Smooth muscle cell (in vitro differentiated cells): ENCODE data around the gene SERBP1. TPM values are rescaled to one million over a fixed set of nuclear protein-coding genes. Genes with fewer than 3 reads are reported as not detected.

Experiments
- DNase-seq: peaks from one replicate; lab custom pipeline; 2025; ENCODE audit not compliant: unreplicated experiment; lab: John Stamatoyannopoulos, UW
- H2AFZ ChIP-seq: fragments of 200-600 bp; sonication (generic); 2 replicates; pipeline ENCODE4 v1.6.0; 2016; ENCODE audit warnings: antibody characterized with exemption, low read depth, mild to moderate bottlenecking
- H3F3A ChIP-seq: fragments of 200-600 bp; sonication (generic); 2 replicates; pipeline ENCODE4 v1.6.0; 2017; ENCODE audit warnings: antibody characterized with exemption, low read depth
- H3K27ac ChIP-seq: fragments of 200-600 bp; sonication (generic); 2 replicates; pipeline ENCODE4 v1.5.1; 2016; ENCODE audit warnings: low read depth, mild to moderate bottlenecking
- H3K27me3 ChIP-seq: fragments of 200-600 bp; sonication (generic); 2 replicates; pipeline ENCODE4 v1.6.1; 2016; ENCODE audit warnings: low read depth, mild to moderate bottlenecking
- H3K36me3 ChIP-seq: fragments of 200-600 bp; sonication (generic); 2 replicates; pipeline ENCODE4 v1.5.1; 2016; ENCODE audit warnings: low read depth
- H3K4me1 ChIP-seq: fragments of 200-600 bp; sonication (generic); 2 replicates; pipeline ENCODE4 v1.5.1; 2016; ENCODE audit warnings: low read depth
- H3K4me2 ChIP-seq: fragments of 200-600 bp; sonication (generic); 2 replicates; pipeline ENCODE4 v1.6.0; 2016; ENCODE audit warnings: mild to moderate bottlenecking
- H3K4me3 ChIP-seq: fragments of 200-600 bp; sonication (generic); 2 replicates; pipeline ENCODE4 v1.5.1; 2016; ENCODE audit warnings: mild to moderate bottlenecking
- H3K79me2 ChIP-seq: fragments of 200-600 bp; sonication (generic); 2 replicates; pipeline ENCODE4 v1.6.0; 2016; ENCODE audit warnings: low read depth, mild to moderate bottlenecking
- H3K9ac ChIP-seq: fragments of 200-600 bp; sonication (generic); 2 replicates; pipeline ENCODE4 v1.6.0; 2016; ENCODE audit warnings: low read depth
- H3K9me3 ChIP-seq: fragments of 200-600 bp; sonication (generic); replicated peaks from 2 replicates; pipeline ENCODE4 v1.5.1; 2016; ENCODE audit warnings: low read depth
- H4K20me1 ChIP-seq: fragments of 200-600 bp; sonication (generic); 2 replicates; pipeline ENCODE4 v1.6.0; 2016; ENCODE audit warnings: low read depth
- WGBS: methylation state at CpG from one replicate; pipeline ENCODE4 v1.1.7; 2016; ENCODE audit warnings: low lambda C conversion rate; 5-methylcytosine and 5-hydroxymethylcytosine counted together
- polyA plus RNA-seq: library from polyadenylated mRNA; unstranded; fragments of >200 nt; fragmentation: Nextera tagmentation; extraction: Ambion mirVana; gene quantifications from 2 replicates; pipeline ENCODE4 v1.2.1, GENCODE V29; 2016
- total RNA-seq: library from RNA; depleted of rRNA; stranded (reverse); fragments of >200 nt; gene quantifications from 2 replicates; pipeline ENCODE4 v1.2.3, GENCODE V29; 2014
- TF ChIP-seq, protein P1 (sequence below): fragments of 200-600 bp; sonication (generic); IDR thresholded peaks from 2 replicates; pipeline ENCODE4 v1.5.1; 2017; ENCODE audit warnings: borderline replicate concordance, mild to moderate bottlenecking, antibody characterized with exemption; ENCODE audit not compliant: insufficient read depth, poor library complexity, severe bottlenecking

SERBP1 gene
- total and polyA plus RNA-seq, 2 experiments from 2014 or later, result 82.5 to 172 TPM

DNA sequence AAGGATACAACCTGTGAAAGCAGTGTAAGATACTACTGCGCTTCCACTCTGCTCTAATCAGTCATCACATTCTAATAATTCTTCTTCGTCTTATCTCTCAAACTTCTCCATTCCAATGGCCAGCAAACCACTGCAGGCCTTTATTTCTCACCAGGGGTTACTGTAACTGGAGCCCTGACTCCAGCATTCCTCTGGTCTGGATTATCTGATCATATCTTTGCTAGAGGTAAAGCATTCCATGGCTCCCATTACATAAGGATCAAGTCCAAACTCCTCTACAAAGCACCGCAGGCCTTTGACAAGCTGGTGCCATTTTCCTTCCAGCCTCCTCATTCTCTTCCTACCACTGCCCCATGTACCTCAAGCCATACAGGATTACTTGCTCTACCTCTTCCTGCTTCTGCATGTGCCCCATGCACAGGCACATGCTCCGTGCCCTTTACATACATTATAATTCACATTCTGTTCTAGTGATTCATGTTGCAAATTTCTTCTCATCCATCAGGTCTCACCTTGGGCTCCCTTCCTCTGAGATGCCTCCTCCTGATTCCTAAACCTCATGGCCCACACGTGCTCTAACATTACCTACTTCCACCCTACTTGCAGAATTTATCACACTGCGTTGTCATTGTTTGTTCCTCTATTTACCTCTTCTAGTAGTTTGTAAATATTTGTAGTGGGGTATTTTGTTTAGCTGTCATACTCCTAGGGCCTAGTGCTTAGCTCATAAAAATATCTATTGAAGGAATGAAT, 9.3 kb upstream of the SERBP1 start:
- Histone ChIP-seq H3F3A (no peaks in the 10 kb centered on the region), H3K4me2 (no peak overlapping the region), H3K36me3 (no peaks in the 10 kb centered on the region), H3K9ac (no peak overlapping the region), H3K4me1 (no peaks in the 10 kb centered on the region), H4K20me1 (no peaks in the 10 kb centered on the region), H3K79me2 (no peaks in the 10 kb centered on the region), H2AFZ (no peak overlapping the region), H3K27me3 (no peaks in the 10 kb centered on the region), H3K4me3 (no peak overlapping the region), H3K9me3 (no peaks in the 10 kb centered on the region), H3K27ac (no peak overlapping the region)
- 71% methylated on average over 6 of the region's 6 CpGs for WGBS
- no peak for DNase-seq
- TF ChIP-seq, protein P1, sequence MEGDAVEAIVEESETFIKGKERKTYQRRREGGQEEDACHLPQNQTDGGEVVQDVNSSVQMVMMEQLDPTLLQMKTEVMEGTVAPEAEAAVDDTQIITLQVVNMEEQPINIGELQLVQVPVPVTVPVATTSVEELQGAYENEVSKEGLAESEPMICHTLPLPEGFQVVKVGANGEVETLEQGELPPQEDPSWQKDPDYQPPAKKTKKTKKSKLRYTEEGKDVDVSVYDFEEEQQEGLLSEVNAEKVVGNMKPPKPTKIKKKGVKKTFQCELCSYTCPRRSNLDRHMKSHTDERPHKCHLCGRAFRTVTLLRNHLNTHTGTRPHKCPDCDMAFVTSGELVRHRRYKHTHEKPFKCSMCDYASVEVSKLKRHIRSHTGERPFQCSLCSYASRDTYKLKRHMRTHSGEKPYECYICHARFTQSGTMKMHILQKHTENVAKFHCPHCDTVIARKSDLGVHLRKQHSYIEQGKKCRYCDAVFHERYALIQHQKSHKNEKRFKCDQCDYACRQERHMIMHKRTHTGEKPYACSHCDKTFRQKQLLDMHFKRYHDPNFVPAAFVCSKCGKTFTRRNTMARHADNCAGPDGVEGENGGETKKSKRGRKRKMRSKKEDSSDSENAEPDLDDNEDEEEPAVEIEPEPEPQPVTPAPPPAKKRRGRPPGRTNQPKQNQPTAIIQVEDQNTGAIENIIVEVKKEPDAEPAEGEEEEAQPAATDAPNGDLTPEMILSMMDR, result no peak

DNA sequence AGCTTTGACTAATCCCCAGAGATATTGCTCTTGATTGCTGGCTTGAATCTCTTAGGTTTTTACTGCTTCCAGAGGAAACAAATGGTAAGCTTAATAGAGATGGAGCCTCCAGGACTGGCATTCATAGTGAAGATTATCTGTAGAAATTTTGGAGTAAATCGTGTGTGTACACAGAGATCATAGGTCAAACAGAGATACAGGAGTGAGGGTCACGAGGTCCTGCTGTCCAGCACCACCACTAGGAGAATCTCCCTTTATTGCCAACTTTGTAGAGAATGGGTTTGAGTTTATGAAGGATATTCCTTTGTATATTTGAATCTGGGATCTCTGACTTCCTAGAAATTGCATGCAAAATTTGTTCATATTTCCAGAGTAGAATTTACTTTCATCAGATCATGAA, 7.8 kb upstream of the SERBP1 start:
- no peak for DNase-seq
- Histone ChIP-seq H3F3A (no peaks in the 10 kb centered on the region), H3K4me2 (no peak overlapping the region), H3K4me3 (no peak overlapping the region), H3K9me3 (no peaks in the 10 kb centered on the region), H4K20me1 (no peaks in the 10 kb centered on the region), H3K27ac (no peak overlapping the region), H3K79me2 (no peaks in the 10 kb centered on the region), H3K4me1 (no peaks in the 10 kb centered on the region), H3K27me3 (no peaks in the 10 kb centered on the region), H2AFZ (no peak overlapping the region), H3K9ac (no peak overlapping the region), H3K36me3 (no peaks in the 10 kb centered on the region)
- TF ChIP-seq, protein P1, result no peak
- WGBS, result 68% methylated on average over 2 of the region's 2 CpGs

DNA sequence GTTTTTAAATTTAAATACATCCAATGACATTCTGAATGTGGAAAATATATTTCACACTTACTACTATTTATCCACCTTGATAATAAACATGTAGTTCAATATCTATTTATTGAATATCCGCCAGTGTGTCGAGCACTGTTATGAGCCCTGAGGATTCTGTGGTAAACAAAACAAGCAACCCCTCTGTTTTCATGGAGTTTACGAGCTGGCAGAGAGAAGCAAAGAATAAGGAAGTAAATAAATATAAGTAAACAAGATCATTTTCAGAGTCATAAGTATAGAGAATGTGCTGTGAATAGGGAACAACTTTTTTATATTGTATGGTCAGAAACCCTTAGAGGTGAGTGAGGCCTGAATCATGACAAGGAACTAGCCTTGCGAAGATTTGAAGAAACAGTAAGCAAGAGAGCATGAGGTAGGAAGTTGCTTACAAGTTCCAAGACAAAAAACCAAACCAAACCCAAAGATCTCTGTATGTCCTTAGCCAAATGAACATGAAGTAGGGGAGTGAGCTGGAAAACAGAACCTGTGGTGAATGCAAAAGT, 6.4 kb upstream of the SERBP1 start:
- Histone ChIP-seq H3K9ac (no peak overlapping the region), H4K20me1 (no peaks in the 10 kb centered on the region), H3K36me3 (no peaks in the 10 kb centered on the region), H3K9me3 (no peaks in the 10 kb centered on the region), H3K4me3 (no peak overlapping the region), H3K27ac (no peak overlapping the region), H3K4me1 (peaks cover 5% of the 10 kb centered on the region), H2AFZ (no peak overlapping the region), H3K4me2 (no peak overlapping the region), H3F3A (peaks cover 4% of the 10 kb centered on the region), H3K79me2 (no peaks in the 10 kb centered on the region), H3K27me3 (no peaks in the 10 kb centered on the region)
- no peak for DNase-seq
- TF ChIP-seq, protein P1, result no peak
- 92% methylated on average over 4 of the region's 4 CpGs for WGBS
